OCI-LY7 (cell line): ENCODE results near the gene PTCD3. TPM values are rescaled to one million over a fixed set of nuclear protein-coding genes. Genes with fewer than 3 reads are reported as not detected.
A peak's percentile ranks its signal among the peaks of the same experiment; 100 is the strongest.

Experiments used
- BruUV-seq: library from RNA; stranded (reverse); fragments of 400-500 nt; replicated peaks from 2 replicates; lab custom pipeline; 2021; lab: Mats Ljungman, UMichigan
- CTCF ChIA-PET: fragments of 300-600 bp; sonication (Branson Sonifier 250); formaldehyde crosslinking; loops from one replicate; lab custom pipeline; 2022; ENCODE audit warnings: antibody characterized with exemption; ENCODE audit not compliant: unreplicated experiment; lab: Charles Lee
- POLR2A ChIA-PET: fragments of 300-600 bp; sonication (Branson Sonifier 250); formaldehyde crosslinking; loops from one replicate; lab custom pipeline; 2022; ENCODE audit warnings: antibody characterized with exemption; lab: Charles Lee
- DNase-seq: peaks from one replicate; pipeline ENCODE4 v3.0.0-alpha.2; 2015; ENCODE audit warnings: low spot score
- H2AFZ ChIP-seq: fragments of 200-600 bp; sonication (generic), shearing (Covaris generic); 2 replicates; pipeline ENCODE4 v1.6.1; 2014; ENCODE audit warnings: mild to moderate bottlenecking, antibody characterized with exemption, low read length, moderate library complexity
- H3K27ac ChIP-seq: fragments of 200-600 bp; sonication (generic); 2 replicates; pipeline ENCODE4 v1.5.1; 2014; ENCODE audit warnings: mixed run types, low read depth, mild to moderate bottlenecking, moderate library complexity, low read length, inconsistent platforms; ENCODE audit not compliant: poor library complexity, severe bottlenecking
- H3K36me3 ChIP-seq: fragments of 200-600 bp; sonication (generic); 2 replicates; pipeline ENCODE4 v1.6.1; 2014; ENCODE audit warnings: mild to moderate bottlenecking, antibody characterized with exemption, low read length, moderate library complexity, mixed read lengths; ENCODE audit not compliant: insufficient read depth
- H3K4me1 ChIP-seq: fragments of 200-600 bp; sonication (generic); 2 replicates; pipeline ENCODE4 v1.5.1; 2014; ENCODE audit warnings: mild to moderate bottlenecking, low read length; ENCODE audit not compliant: insufficient read depth, poor library complexity, severe bottlenecking
- H3K4me2 ChIP-seq: fragments of 200-600 bp; sonication (generic); 2 replicates; pipeline ENCODE4 v1.6.1; 2014; ENCODE audit warnings: mild to moderate bottlenecking, low read length
- H3K4me3 ChIP-seq: fragments of 200-600 bp; sonication (generic); 2 replicates; pipeline ENCODE4 v1.5.1; 2014; ENCODE audit warnings: mild to moderate bottlenecking, low read depth, low read length; ENCODE audit not compliant: poor library complexity, severe bottlenecking
- H3K79me2 ChIP-seq: fragments of 200-600 bp; sonication (generic); 2 replicates; pipeline ENCODE4 v1.6.1; 2016; ENCODE audit warnings: low read depth, mild to moderate bottlenecking, low read length, moderate library complexity, mixed read lengths; ENCODE audit not compliant: insufficient read depth
- H3K9me2 ChIP-seq: fragments of 200-600 bp; sonication (generic); 2 replicates; pipeline ENCODE4 v1.6.1; 2016; ENCODE audit warnings: mild to moderate bottlenecking, low read length, mixed read lengths; ENCODE audit not compliant: insufficient read depth
- H3K9me3 ChIP-seq: fragments of 200-600 bp; sonication (generic); 2 replicates; pipeline ENCODE4 v1.6.1; 2014; ENCODE audit warnings: mild to moderate bottlenecking, mixed run types, low read length, mixed read lengths
- H4K20me1 ChIP-seq: fragments of 200-600 bp; sonication (generic); 2 replicates; pipeline ENCODE4 v1.6.1; 2014; ENCODE audit warnings: mild to moderate bottlenecking, antibody characterized with exemption, low read length, moderate library complexity, mixed read lengths; ENCODE audit not compliant: insufficient read depth
- EZH2phosphoT487 ChIP-seq: fragments of 200-600 bp; sonication (generic); IDR thresholded peaks from 2 replicates; pipeline ENCODE4 v1.6.1; 2018; ENCODE audit warnings: low read depth, borderline replicate concordance, mild to moderate bottlenecking, mixed run types, antibody characterized with exemption, low read length, moderate library complexity, mixed read lengths
- intact Hi-C: fragments of 100-400 bp; cut with micrococcal nuclease; formaldehyde crosslinking; loops from one replicate; pipeline ENCODE4 v1.10.0; 2022; ENCODE audit not compliant: unreplicated experiment
- small RNA-seq: library from RNA; depleted of rRNA; stranded (forward); fragments of <200 nt; gene quantifications from one replicate; pipeline ENCODE3, GENCODE V24; 2014
- total RNA-seq, 2 experiments: library from RNA; depleted of rRNA in 1 of 2; stranded (reverse); fragments of >200 nt in 1 of 2; shearing (Covaris generic) in 1 of 2; gene quantifications; 2 replicates each; pipeline ENCODE4 v1.2.3, GENCODE V29; 2014 to 2022
- TF ChIP-seq, protein P1 (sequence below): fragments of 200-600 bp; sonication (generic); conservative IDR thresholded peaks from 2 replicates; pipeline ENCODE4 v1.5.1; 2014; ENCODE audit warnings: mild to moderate bottlenecking, antibody characterized with exemption, low read length, moderate library complexity, mixed read lengths

The PTCD3 gene
- total RNA-seq, 2 experiments from 2014 or later, result 152 to 215 TPM

DNA sequence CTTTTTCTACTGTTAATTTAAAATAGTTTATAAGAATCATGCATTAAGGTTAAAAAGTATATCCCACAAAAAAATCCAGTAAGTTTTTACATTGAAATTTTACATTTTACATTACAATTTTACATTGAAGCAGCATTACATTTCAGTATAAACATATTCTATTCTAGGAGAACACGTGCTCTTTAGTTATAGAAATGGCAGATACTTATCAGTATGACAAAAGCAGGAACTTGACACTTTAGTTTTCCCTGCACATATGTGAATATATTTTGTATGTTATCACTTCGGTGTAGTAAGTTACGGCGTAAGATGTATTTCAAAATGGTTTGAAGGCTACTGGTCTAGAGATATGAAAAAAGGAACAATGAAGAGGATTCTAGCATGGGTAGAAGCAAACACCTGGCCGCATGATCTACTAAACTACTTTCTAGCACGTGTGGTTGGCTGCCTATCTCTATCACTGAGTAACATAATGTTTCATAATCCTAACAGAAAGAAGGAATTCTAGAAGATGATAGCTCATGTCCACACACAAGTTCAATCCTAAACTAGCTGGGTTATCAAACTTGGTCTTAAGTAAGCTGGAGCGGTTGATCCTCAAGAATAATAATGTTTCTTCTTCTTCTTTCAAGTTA lies 83.9 kb downstream of the PTCD3 start:
- Histone ChIP-seq H3K9me2 (no peaks in the 10 kb centered on the region), H2AFZ (no peak overlapping the region), H3K9me3 (no peaks in the 10 kb centered on the region), H3K4me2 (no peak overlapping the region), H3K4me1 (peaks cover 50% of the 10 kb centered on the region), H3K36me3 (peaks cover 69% of the 10 kb centered on the region), H3K4me3 (no peak overlapping the region), H3K27ac (no peak overlapping the region), H4K20me1 (peaks cover 42% of the 10 kb centered on the region), H3K79me2 (peaks cover 99% of the 10 kb centered on the region)
- no peak for DNase-seq
- TF ChIP-seq, protein P1, sequence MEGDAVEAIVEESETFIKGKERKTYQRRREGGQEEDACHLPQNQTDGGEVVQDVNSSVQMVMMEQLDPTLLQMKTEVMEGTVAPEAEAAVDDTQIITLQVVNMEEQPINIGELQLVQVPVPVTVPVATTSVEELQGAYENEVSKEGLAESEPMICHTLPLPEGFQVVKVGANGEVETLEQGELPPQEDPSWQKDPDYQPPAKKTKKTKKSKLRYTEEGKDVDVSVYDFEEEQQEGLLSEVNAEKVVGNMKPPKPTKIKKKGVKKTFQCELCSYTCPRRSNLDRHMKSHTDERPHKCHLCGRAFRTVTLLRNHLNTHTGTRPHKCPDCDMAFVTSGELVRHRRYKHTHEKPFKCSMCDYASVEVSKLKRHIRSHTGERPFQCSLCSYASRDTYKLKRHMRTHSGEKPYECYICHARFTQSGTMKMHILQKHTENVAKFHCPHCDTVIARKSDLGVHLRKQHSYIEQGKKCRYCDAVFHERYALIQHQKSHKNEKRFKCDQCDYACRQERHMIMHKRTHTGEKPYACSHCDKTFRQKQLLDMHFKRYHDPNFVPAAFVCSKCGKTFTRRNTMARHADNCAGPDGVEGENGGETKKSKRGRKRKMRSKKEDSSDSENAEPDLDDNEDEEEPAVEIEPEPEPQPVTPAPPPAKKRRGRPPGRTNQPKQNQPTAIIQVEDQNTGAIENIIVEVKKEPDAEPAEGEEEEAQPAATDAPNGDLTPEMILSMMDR, result no peak
- TF ChIP-seq EZH2phosphoT487, result no peak
- no TSS peak for BruUV-seq
- POLR2A ChIA-PET, result interaction anchor here (0.7 to 0.9 kb wide), 3 partner anchors 7 to 40 kb away, joined by 3 read pairs; no protein-coding TSS in a partner anchor
- intact Hi-C loops, result loop anchor here (5.0 kb wide), 1 partner anchor 153 kb away; no protein-coding TSS in a partner anchor
- CTCF ChIA-PET, result no interaction called here

Small RNA genes within 50 kb of the gene (small RNA-seq; reads per million reads assigned to genes)
- gene RF00019, result not detected
- 291 reads per million, percentile 99 among the genes with 10 or more reads in this experiment for gene SNORD94

Other genes with a start within 250 kb of the PTCD3 start
- 6.1 and 7.4 TPM in 2 replicates for gene ST3GAL5, start 217.2 kb upstream of the PTCD3 start, total RNA-seq (2014; rRNA removed; shearing (Covaris generic))
- 8.5 and 11.3 TPM in 2 replicates for gene ST3GAL5, start 217.2 kb upstream of the PTCD3 start, total RNA-seq (2022)
- 17.5 and 24.0 TPM in 2 replicates for gene POLR1A, start 349 bp upstream of the PTCD3 start, total RNA-seq (2014; rRNA removed; shearing (Covaris generic))
- 42.3 and 53.3 TPM in 2 replicates for gene POLR1A, start 349 bp upstream of the PTCD3 start, total RNA-seq (2022)
- gene IMMT, start 89.2 kb downstream of the PTCD3 start, total RNA-seq (2014; rRNA removed; shearing (Covaris generic)), result 77.3 and 82.1 TPM in 2 replicates
- 121 and 128 TPM in 2 replicates for gene IMMT, start 89.2 kb downstream of the PTCD3 start, total RNA-seq (2022)
- gene MRPL35, start 93.2 kb downstream of the PTCD3 start, total RNA-seq (2014; rRNA removed; shearing (Covaris generic)), result 26.8 and 26.9 TPM in 2 replicates
- gene MRPL35, start 93.2 kb downstream of the PTCD3 start, total RNA-seq (2022), result 48.7 and 56.8 TPM in 2 replicates
- gene REEP1, start 231.4 kb downstream of the PTCD3 start, total RNA-seq (2014; rRNA removed; shearing (Covaris generic)), result not detected in 2 replicates
- not detected in 2 replicates for gene REEP1, start 231.4 kb downstream of the PTCD3 start, total RNA-seq (2022)